Stimulated activated naive CD8-positive, alpha-beta T cell treated with anti-CD3 and anti-CD28 coated beads, Interleukin-15, Interleukin-2, amounts not matched to agents 100 ng/mL and 50 ng/mL, for 24 hours (primary cell): ENCODE measurements around the gene NLRC5.

Experiments
- H3K27ac Mint-ChIP-seq: one replicate; pipeline ENCODE4 v1.8.0; 2021; ENCODE audit warnings: mild to moderate bottlenecking, mixed read lengths
- H3K27me3 Mint-ChIP-seq: one replicate; pipeline ENCODE4 v1.8.0; 2021; ENCODE audit warnings: mixed read lengths
- H3K36me3 Mint-ChIP-seq: one replicate; pipeline ENCODE4 v1.8.0; 2021; ENCODE audit warnings: low read depth, mixed read lengths
- H3K4me1 Mint-ChIP-seq: one replicate; pipeline ENCODE4 v1.8.0; 2021; ENCODE audit warnings: low read depth, mixed read lengths
- H3K4me3 Mint-ChIP-seq: one replicate; pipeline ENCODE4 v1.8.0; 2021; ENCODE audit warnings: mild to moderate bottlenecking, mixed read lengths
- H3K9me3 Mint-ChIP-seq: one replicate; pipeline ENCODE4 v1.8.0; 2021; ENCODE audit warnings: mixed read lengths

The NLRC5 gene

DNA sequence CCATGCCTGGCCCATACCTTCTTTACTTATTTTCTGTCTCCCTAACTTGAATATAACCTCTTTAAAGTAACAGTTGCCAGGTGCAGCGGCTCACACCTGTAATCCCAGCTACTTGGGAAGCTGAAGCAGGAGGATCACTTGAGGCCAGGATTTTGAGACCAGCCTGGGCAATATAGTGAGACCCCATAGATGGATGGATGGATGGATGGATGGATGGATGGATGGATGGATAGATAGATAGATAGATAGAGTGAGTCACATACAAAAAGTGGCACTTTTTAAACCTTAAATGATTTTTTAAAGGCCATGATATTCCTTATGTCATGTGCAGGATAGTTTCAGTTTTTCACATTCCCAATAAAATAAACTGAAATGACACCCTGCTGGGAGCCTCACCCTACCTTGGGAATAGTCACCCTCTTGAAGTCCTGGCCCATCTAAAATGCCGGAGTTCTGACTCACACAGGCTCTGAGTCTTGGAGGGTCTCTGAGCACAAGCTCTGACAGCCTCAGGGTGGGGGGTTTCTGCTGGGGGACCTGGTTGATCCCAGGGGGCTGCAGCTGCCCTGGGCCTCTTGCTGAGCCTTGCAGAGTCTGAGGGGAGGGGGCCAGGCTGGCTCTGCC lies 129.2 kb downstream of the NLRC5 start:
- no peaks in the 10 kb centered on the region for H3K36me3 Mint-ChIP-seq
- peaks cover 5% of the 10 kb centered on the region for H3K4me1 Mint-ChIP-seq
- H3K27ac Mint-ChIP-seq, result no peak overlapping the region
- H3K4me3 Mint-ChIP-seq, result no peak overlapping the region
- no peaks in the 10 kb centered on the region for H3K9me3 Mint-ChIP-seq
- no peaks in the 10 kb centered on the region for H3K27me3 Mint-ChIP-seq

DNA sequence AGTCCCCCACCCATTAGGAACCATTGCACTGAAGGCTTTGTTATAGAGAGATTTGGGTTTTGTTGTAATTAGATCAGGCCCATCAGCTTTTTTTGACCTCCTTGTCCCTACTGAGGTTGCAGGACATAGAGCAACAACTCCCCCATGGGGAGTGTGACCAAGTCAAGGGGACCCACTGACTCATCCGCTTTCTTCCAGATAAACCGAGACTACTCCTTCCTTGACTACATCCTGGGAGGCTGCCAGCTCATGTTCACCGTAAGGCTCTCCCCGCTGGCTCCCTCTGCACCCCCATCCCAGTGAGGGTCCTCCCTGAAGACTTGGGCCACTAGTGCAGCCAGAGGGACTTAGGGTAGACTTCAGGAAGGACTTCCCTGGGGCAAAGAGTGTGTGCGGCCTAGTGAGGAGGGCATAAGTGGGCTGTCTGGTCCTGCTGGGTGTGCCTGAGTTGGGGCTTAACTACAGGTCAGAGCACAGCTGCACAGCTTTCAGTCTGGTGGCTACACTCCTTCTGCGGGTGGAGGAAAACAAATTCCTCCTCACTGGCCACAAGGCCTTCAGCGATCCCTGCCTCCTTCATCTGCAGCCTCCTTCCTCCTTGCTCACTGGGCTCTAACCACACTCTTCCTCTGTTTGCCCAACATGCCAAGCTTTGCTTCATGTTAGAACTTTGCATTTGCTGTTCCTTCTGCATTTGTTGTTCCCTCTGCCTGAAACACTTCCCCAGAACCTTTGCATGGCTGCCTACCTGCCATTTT lies 134.0 kb downstream of the NLRC5 start:
- Mint-ChIP-seq H3K27me3 (no peaks in the 10 kb centered on the region), H3K27ac (peak overlapping the region; percentile 56), H3K36me3 (no peaks in the 10 kb centered on the region), H3K4me3 (no peak overlapping the region), H3K4me1 (peaks cover 42% of the 10 kb centered on the region), H3K9me3 (no peaks in the 10 kb centered on the region)

- no peaks in the 10 kb centered on the region for H3K9me3 Mint-ChIP-seq
- no peaks in the 10 kb centered on the region for H3K36me3 Mint-ChIP-seq
- no peak overlapping the region for H3K4me3 Mint-ChIP-seq
- H3K27me3 Mint-ChIP-seq, result no peaks in the 10 kb centered on the region
- peaks cover 50% of the 10 kb centered on the region for H3K4me1 Mint-ChIP-seq
- peak overlapping the region; percentile 56 for H3K27ac Mint-ChIP-seq
Observed at GRCh38 chr16:57123974-57124674, 134.8 kb downstream of the NLRC5 start.

DNA sequence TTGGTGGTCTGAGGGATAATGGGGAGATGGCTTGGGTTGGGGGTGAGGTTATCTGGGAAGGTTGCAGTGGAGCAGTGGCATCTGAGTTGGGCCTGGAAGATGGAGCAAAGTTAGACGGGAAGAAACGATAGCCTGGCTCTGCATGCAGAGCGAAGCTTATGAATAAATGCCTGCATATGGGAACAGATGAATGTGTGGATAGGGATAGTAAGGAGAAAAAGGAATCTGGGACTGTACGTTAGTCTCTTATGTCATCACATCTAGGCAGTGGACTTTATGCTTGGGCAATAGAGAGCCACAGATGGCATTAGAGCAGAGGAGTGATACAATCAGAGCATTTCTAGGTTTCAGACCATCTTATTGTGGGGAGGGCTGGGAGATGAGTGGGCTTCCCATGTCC lies 136.0 kb downstream of the NLRC5 start:
- no peak overlapping the region for H3K27ac Mint-ChIP-seq
- peaks cover 60% of the 10 kb centered on the region for H3K4me1 Mint-ChIP-seq
- H3K36me3 Mint-ChIP-seq, result no peaks in the 10 kb centered on the region
- no peak overlapping the region for H3K4me3 Mint-ChIP-seq
- no peaks in the 10 kb centered on the region for H3K9me3 Mint-ChIP-seq
- no peaks in the 10 kb centered on the region for H3K27me3 Mint-ChIP-seq

GRCh38 chr16:57125969-57126368 lies 136.6 kb downstream of the NLRC5 start:
- Mint-ChIP-seq H3K27ac (peak overlapping the region; percentile 7), H3K4me1 (peaks cover 66% of the 10 kb centered on the region), H3K4me3 (no peak overlapping the region), H3K27me3 (no peaks in the 10 kb centered on the region), H3K36me3 (no peaks in the 10 kb centered on the region), H3K9me3 (no peaks in the 10 kb centered on the region)

DNA sequence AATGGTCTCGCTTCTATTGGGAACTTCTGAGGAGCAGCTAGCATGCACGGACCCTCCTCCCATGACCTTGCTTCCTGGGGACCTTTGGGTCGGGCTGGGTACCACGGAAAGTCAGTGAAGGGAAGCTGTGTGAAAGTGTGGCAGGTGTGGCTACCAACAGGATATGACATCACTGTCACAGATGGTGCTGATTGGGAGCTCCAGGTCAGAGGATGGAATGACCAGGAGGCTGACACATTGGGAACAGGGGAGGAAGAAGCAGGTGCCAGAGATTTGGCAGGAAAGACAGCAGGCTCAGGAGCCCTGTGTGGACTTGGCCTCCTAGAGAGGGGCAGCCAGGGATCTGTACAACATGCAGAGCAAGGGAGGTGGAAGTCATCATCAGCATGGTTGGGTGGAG lies 137.1 kb downstream of the NLRC5 start:
- no peaks in the 10 kb centered on the region for H3K9me3 Mint-ChIP-seq
- H3K27ac Mint-ChIP-seq, result peak overlapping the region; percentile 7
- H3K4me3 Mint-ChIP-seq, result no peak overlapping the region
- no peaks in the 10 kb centered on the region for H3K36me3 Mint-ChIP-seq
- no peaks in the 10 kb centered on the region for H3K27me3 Mint-ChIP-seq
- peaks cover 70% of the 10 kb centered on the region for H3K4me1 Mint-ChIP-seq

- Mint-ChIP-seq H3K27me3 (no peaks in the 10 kb centered on the region), H3K36me3 (no peaks in the 10 kb centered on the region), H3K9me3 (no peaks in the 10 kb centered on the region), H3K27ac (peak overlapping the region; percentile 85), H3K4me3 (no peak overlapping the region), H3K4me1 (peaks cover 78% of the 10 kb centered on the region)
Observed at GRCh38 chr16:57127037-57127763, 137.8 kb downstream of the NLRC5 start.

DNA sequence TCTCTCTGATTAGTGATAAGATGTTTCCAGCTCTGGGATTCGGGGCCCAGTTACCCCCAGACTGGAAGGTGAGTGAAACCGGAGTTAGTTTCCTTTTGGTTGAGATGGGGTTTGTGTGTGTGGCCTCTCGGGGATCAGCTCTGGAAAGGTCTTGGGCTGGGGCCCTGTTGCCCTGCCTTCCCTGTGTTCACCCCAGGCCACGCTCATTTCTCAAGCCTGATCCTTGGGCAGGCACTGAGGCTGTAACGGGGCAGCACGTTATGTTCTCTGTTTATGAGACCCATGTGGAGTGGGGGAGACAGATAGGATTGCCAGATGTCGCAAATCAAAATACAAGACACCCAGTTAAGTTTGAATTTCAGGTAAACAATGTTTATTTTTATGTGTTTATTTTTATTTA lies 138.5 kb downstream of the NLRC5 start:
- H3K9me3 Mint-ChIP-seq, result no peaks in the 10 kb centered on the region
- H3K4me3 Mint-ChIP-seq, result no peak overlapping the region
- H3K27ac Mint-ChIP-seq, result peak overlapping the region; percentile 85
- no peaks in the 10 kb centered on the region for H3K27me3 Mint-ChIP-seq
- H3K36me3 Mint-ChIP-seq, result no peaks in the 10 kb centered on the region
- H3K4me1 Mint-ChIP-seq, result peaks cover 84% of the 10 kb centered on the region

DNA sequence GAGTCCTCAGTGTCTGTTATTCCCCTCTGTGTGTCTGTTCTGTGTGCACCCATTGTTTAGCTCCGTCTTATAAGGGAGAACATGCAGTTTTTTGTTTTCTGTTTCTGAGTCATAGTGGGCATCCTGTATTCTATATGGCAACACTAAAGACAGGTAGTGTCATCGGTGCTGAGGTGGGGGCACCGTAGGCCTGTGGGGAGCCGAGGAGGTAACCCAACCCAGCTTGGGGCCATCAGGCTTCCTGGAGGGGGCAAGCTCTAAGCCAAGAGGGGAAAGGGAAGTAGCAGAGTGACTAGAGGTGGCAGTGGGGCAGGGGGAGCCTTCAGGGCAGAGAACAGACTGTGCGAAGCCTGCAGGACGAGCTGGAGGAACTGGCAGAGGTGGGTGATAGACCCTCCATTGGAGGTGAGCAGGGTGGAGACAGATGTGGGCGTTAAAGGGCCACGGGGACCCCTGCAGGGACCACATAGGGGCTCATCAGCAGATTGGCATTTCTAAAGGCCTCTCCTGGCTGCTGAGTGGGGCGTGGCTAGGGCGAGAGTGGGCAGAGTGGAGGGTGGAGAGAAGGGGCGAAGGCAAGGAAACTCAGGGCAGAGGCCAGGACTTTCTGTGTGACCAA lies 139.5 kb downstream of the NLRC5 start:
- Mint-ChIP-seq H3K4me1 (peaks cover 86% of the 10 kb centered on the region), H3K36me3 (no peaks in the 10 kb centered on the region), H3K27ac (peak overlapping the region; percentile 89), H3K4me3 (peak overlapping the region; percentile 77), H3K27me3 (no peaks in the 10 kb centered on the region), H3K9me3 (no peaks in the 10 kb centered on the region)

DNA sequence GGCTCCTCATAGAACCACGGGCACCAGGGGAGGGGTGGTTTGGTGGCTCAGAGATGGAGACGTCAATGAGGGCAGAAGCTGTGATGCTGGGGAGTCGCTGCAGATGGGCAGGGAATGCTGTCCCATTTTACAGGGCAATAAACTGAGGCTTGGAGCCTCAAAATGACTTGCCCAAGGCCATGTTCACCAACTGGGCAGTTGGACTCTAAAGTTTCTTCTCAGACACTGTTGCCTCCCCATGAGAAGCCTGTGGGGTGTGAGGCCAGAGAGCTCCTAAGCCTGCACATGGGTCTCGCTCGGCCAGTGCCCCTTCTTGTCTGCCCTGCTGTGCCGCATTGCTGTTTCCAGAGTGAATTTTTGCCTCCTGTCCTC lies 141.6 kb downstream of the NLRC5 start:
- peak overlapping the region; percentile 1 for H3K4me3 Mint-ChIP-seq
- H3K4me1 Mint-ChIP-seq, result peaks cover 95% of the 10 kb centered on the region
- H3K36me3 Mint-ChIP-seq, result no peaks in the 10 kb centered on the region
- H3K27me3 Mint-ChIP-seq, result no peaks in the 10 kb centered on the region
- no peaks in the 10 kb centered on the region for H3K9me3 Mint-ChIP-seq
- peak overlapping the region; percentile 91 for H3K27ac Mint-ChIP-seq

DNA sequence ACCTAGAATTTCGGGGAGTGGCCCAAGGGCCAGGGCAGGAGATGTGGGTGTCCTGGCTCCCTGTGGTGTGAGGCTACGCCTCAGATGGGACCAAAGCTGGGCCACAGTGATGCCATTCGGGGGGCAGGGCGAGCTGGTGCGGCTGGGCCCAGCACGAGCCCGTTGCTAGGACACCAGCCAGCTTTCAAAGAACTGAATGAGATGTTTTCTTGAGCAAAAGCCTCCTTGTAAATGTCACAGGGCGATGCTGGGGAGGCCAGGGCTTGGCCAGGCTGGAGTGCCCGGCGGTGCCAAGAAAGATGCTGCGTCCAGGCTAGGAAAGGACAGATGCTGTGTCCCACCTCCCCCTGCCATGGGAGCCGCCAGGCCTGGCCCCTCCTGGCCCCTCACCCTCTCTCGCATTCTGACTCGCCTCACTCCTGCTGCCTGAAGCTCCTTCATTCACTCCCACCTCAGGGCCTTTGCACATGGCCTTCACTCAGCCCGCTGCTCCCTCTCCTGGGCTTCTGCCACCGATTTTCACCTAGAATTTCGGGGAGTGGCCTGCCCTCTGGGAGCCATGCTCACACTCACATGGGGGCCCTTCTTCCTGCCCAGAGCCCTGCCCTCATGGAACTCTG lies 142.1 kb downstream of the NLRC5 start:
- peak overlapping the region; percentile 91 for H3K27ac Mint-ChIP-seq
- H3K27me3 Mint-ChIP-seq, result no peaks in the 10 kb centered on the region
- no peaks in the 10 kb centered on the region for H3K9me3 Mint-ChIP-seq
- peaks cover 96% of the 10 kb centered on the region for H3K4me1 Mint-ChIP-seq
- H3K4me3 Mint-ChIP-seq, result peak overlapping the region; percentile 1
- H3K36me3 Mint-ChIP-seq, result no peaks in the 10 kb centered on the region

GRCh38 chr16:57132470-57132869 lies 143.1 kb downstream of the NLRC5 start:
- Mint-ChIP-seq H3K9me3 (no peaks in the 10 kb centered on the region), H3K27me3 (no peaks in the 10 kb centered on the region), H3K36me3 (no peaks in the 10 kb centered on the region), H3K4me3 (no peak overlapping the region), H3K27ac (peak overlapping the region; percentile 91), H3K4me1 (peaks cover 86% of the 10 kb centered on the region)

GRCh38 chr16:57133031-57133430 lies 143.7 kb downstream of the NLRC5 start:
- Mint-ChIP-seq H3K27ac (peak overlapping the region; percentile 87), H3K9me3 (no peaks in the 10 kb centered on the region), H3K4me3 (no peak overlapping the region), H3K4me1 (peaks cover 80% of the 10 kb centered on the region), H3K36me3 (no peaks in the 10 kb centered on the region), H3K27me3 (no peaks in the 10 kb centered on the region)
